Fibroblast of pulmonary artery (primary cell): ENCODE data around the gene PLPPR1.
A peak's percentile ranks its signal among the peaks of the same experiment; 100 is the strongest.

Source experiments
- DNase-seq: peaks from one replicate; pipeline ENCODE4 v3.0.0-alpha.2; 2010; ENCODE audit warnings: low read depth
- H3K4me3 ChIP-seq: replicated peaks from 2 replicates; pipeline ENCODE4 v1.5.1; 2011; ENCODE audit warnings: low read depth, mild to moderate bottlenecking, control low read depth, low read length, moderate library complexity
- CTCF ChIP-seq: IDR thresholded peaks from 2 replicates; pipeline ENCODE4 v1.5.1; 2011; ENCODE audit warnings: mild to moderate bottlenecking, control low read depth, low read length, inconsistent platforms; ENCODE audit errors: missing control alignments

The PLPPR1 gene

GRCh38 chr9:101092922-101093321, 64.4 kb downstream of the PLPPR1 start:
- no peak overlapping the region for H3K4me3 ChIP-seq
- no peak for DNase-seq
- TF ChIP-seq CTCF: no peak

GRCh38 chr9:101093620-101094019, 65.1 kb downstream of the PLPPR1 start:
- TF ChIP-seq CTCF: no peak
- DNase-seq: peak; percentile 49
- no peak overlapping the region for H3K4me3 ChIP-seq

- H3K4me3 ChIP-seq: no peak overlapping the region
- no peak for DNase-seq
- TF ChIP-seq CTCF: no peak
Observed at GRCh38 chr9:101094686-101095085, 66.2 kb downstream of the PLPPR1 start.

- no peak for DNase-seq
- no peak for TF ChIP-seq CTCF
- H3K4me3 ChIP-seq: no peak overlapping the region
Observed at GRCh38 chr9:101097210-101097609, 68.7 kb downstream of the PLPPR1 start.

GRCh38 chr9:101098392-101098791, 69.9 kb downstream of the PLPPR1 start:
- no peak for TF ChIP-seq CTCF

GRCh38 chr9:101114317-101114716, 85.8 kb downstream of the PLPPR1 start:
- TF ChIP-seq CTCF: no peak
- DNase-seq: no peak
- no peak overlapping the region for H3K4me3 ChIP-seq

More at GRCh38 chr9:101098392-101098791, 69.9 kb downstream of the PLPPR1 start:
- DNase-seq: no peak
- no peak overlapping the region for H3K4me3 ChIP-seq

GRCh38 chr9:101115102-101115501, 86.6 kb downstream of the PLPPR1 start:
- DNase-seq: no peak
- H3K4me3 ChIP-seq: no peak overlapping the region
- no peak for TF ChIP-seq CTCF
